MM.1S (cell line): Measurements from ENCODE around the gene MEIS2.

Experiments
- EZH2 ChIP-seq: fragments of 300-600 bp; sonication (generic); optimal IDR thresholded peaks from 2 replicates; pipeline ENCODE3; 2017; ENCODE audit warnings: low read depth, mild to moderate bottlenecking, antibody characterized with exemption, low read length, mixed read lengths
- TF ChIP-seq, protein P1 (sequence below): fragments of 300-600 bp; sonication (generic); IDR thresholded peaks from 2 replicates; pipeline ENCODE4 v1.5.1; 2016; ENCODE audit warnings: antibody characterized with exemption, low read length, mixed read lengths

DNA sequence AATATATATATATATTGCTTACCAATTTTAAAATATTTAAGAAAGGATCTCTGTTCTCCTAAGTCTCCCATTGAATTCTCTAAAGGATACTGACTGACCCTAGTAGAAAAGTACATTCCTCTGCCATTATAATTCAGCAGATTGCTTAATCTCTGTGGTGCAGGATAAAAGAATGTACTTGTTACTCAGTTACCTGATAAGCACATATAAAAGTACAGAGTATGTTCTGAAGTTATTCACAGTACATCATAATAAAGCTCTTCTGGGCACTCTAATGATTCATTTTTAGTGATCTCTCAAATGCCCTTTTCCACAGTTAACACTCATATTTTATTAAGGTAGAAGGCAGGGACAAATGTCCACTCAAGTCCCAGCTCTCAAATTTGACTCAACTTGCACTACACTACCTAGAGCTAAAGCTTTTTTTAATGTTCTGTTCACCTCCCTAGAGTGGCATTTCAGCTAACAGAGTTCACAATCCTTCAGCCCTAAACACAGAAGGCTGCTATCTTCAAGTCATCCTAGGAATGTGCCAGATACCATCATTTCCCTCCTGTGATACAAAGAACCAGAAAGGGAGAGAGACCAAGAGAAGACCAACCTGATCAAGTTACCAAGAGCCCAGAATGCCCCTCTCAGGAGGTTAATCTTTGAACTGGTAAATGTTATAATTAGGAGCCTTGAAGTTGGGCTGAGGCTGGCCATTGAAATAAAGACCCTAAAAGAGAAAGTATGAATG, 53.3 kb downstream of the MEIS2 start:
- TF ChIP-seq, protein P1, sequence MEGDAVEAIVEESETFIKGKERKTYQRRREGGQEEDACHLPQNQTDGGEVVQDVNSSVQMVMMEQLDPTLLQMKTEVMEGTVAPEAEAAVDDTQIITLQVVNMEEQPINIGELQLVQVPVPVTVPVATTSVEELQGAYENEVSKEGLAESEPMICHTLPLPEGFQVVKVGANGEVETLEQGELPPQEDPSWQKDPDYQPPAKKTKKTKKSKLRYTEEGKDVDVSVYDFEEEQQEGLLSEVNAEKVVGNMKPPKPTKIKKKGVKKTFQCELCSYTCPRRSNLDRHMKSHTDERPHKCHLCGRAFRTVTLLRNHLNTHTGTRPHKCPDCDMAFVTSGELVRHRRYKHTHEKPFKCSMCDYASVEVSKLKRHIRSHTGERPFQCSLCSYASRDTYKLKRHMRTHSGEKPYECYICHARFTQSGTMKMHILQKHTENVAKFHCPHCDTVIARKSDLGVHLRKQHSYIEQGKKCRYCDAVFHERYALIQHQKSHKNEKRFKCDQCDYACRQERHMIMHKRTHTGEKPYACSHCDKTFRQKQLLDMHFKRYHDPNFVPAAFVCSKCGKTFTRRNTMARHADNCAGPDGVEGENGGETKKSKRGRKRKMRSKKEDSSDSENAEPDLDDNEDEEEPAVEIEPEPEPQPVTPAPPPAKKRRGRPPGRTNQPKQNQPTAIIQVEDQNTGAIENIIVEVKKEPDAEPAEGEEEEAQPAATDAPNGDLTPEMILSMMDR = no peak
- TF ChIP-seq EZH2 = no peak
